Raji (cell line): ENCODE data around the gene SV2A.

ENCODE experiments used
- POLR2A ChIP-seq: IDR thresholded peaks from 2 replicates; pipeline ENCODE4 v1.6.1; 2011; ENCODE audit warnings: low read depth, low read length, control low read depth; ENCODE audit not compliant: insufficient read depth

Gene SV2A

GRCh38 chr1:149879556-149879955 lies 38.1 kb downstream of the SV2A start:
- TF ChIP-seq POLR2A: no peak

GRCh38 chr1:149877211-149877946 lies 40.3 kb downstream of the SV2A start:
- TF ChIP-seq POLR2A: no peak
